Brain microvascular endothelial cell (primary cell): ENCODE results near the gene SCP2D1.
A peak's percentile ranks its signal among the peaks of the same experiment; 100 is the strongest.

Experiments
- DNase-seq: peaks from one replicate; pipeline ENCODE4 v3.0.0-alpha.2; 2020
- H3K27ac ChIP-seq: fragments of 250-450 bp; sonication (Bioruptor Pico); 2 replicates; pipeline ENCODE4 v1.5.1; 2020; ENCODE audit warnings: mild to moderate bottlenecking, moderate library complexity
- H3K27me3 ChIP-seq: fragments of 250-450 bp; sonication (Bioruptor Pico); replicated peaks from 2 replicates; pipeline ENCODE4 v1.5.1; 2020; ENCODE audit warnings: mild to moderate bottlenecking
- H3K36me3 ChIP-seq: fragments of 250-450 bp; sonication (Bioruptor Pico); replicated peaks from 2 replicates; pipeline ENCODE4 v1.5.1; 2020; ENCODE audit warnings: mild to moderate bottlenecking
- H3K4me3 ChIP-seq: 2 replicates; pipeline ENCODE4 v1.5.1; 2011; ENCODE audit warnings: low read depth, mild to moderate bottlenecking, control low read depth, low read length, moderate library complexity
- CTCF ChIP-seq: IDR thresholded peaks from 2 replicates; pipeline ENCODE4 v1.5.1; 2011; ENCODE audit warnings: low read depth, mild to moderate bottlenecking, moderate library complexity, low read length, control low read depth, inconsistent platforms; ENCODE audit errors: missing control alignments
- in situ Hi-C: cut with HindIII; loops from 2 replicates; pipeline ENCODE4 v1.10.0; 2017; ENCODE audit warnings: low sequenced_read_pairs, low pct_ligation_motif_present

The SCP2D1 gene

DNA sequence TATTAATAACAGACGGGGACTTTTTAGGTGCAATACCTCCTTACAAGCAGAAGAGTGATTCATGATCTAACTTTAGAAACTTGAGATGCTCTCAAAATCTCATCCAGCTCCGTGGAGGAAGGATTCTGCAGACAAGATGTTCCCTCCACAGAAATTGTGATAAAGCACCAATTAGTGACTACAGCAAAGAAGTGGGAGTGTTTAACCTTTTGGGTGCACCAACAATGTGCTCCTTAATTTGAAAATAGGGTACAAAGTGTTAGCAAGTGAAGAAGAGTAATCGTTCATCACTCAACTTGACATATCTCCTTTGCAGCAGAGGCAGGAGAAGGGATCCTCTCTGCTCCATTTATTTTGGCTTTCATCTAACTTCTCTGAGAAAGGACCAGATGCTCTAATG, 22.8 kb upstream of the SCP2D1 start:
- Histone ChIP-seq H3K27ac (no peak overlapping the region), H3K27me3 (no peaks in the 10 kb centered on the region), H3K4me3 (no peak overlapping the region), H3K36me3 (no peaks in the 10 kb centered on the region)
- no peak for TF ChIP-seq CTCF
- in situ Hi-C loops = loop anchor here (25.0 kb wide), 1 partner anchor 153 kb away; no protein-coding TSS in a partner anchor
- DNase-seq = no peak

- TF ChIP-seq CTCF = no peak
- in situ Hi-C loops = loop anchor here (25.0 kb wide), 1 partner anchor 157 kb away; no protein-coding TSS in a partner anchor
- Histone ChIP-seq H3K4me3 (peak overlapping the region; percentile 77), H3K27ac (peak overlapping the region; percentile 73), H3K36me3 (no peaks in the 10 kb centered on the region), H3K27me3 (no peaks in the 10 kb centered on the region)
- DNase-seq = peak; percentile 84
Measured at GRCh38 chr20:18793625-18794427, 19.8 kb upstream of the SCP2D1 start.

DNA sequence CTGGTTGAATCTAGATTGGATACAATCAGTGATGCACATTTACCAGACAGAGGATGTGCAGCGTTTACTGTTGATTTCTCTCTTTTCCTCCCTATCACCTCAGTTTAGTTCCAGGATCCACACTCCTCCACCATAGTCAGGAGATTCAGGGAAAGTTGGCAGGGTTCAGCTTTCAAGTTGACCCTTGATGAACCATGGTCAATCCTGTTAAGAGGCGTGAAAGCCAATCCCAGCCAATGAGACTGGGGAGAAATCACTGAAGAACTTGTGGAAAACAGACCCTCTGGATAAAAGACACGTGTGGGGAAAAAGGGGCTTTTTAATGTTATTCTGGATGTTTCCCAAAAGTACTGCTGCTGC, 19.2 kb upstream of the SCP2D1 start:
- H3K4me3 ChIP-seq = peak overlapping the region; percentile 77
- no peaks in the 10 kb centered on the region for H3K27me3 ChIP-seq
- in situ Hi-C loops = loop anchor here (25.0 kb wide), 1 partner anchor 157 kb away; no protein-coding TSS in a partner anchor
- H3K27ac ChIP-seq = peak overlapping the region; percentile 73
- DNase-seq = no peak
- TF ChIP-seq CTCF = no peak
- H3K36me3 ChIP-seq = no peaks in the 10 kb centered on the region

GRCh38 chr20:18795366-18795765, 18.2 kb upstream of the SCP2D1 start:
- in situ Hi-C loops = loop anchor here (25.0 kb wide), 1 partner anchor 158 kb away; no protein-coding TSS in a partner anchor
- DNase-seq = no peak
- TF ChIP-seq CTCF = no peak
- H3K27me3 ChIP-seq = no peaks in the 10 kb centered on the region
- no peaks in the 10 kb centered on the region for H3K36me3 ChIP-seq
- no peak overlapping the region for H3K4me3 ChIP-seq
- H3K27ac ChIP-seq = no peak overlapping the region

GRCh38 chr20:18796282-18796833, 17.2 kb upstream of the SCP2D1 start:
- in situ Hi-C loops = loop anchor here (25.0 kb wide), 1 partner anchor 159 kb away; no protein-coding TSS in a partner anchor
- no peak overlapping the region for H3K4me3 ChIP-seq
- no peak for TF ChIP-seq CTCF
- no peaks in the 10 kb centered on the region for H3K27me3 ChIP-seq
- no peaks in the 10 kb centered on the region for H3K36me3 ChIP-seq
- no peak overlapping the region for H3K27ac ChIP-seq
- no peak for DNase-seq
